GM12872 (cell line): Measurements from ENCODE around the gene TEKT5.

Experiments used
- CTCF ChIP-seq: IDR thresholded peaks from 3 replicates; pipeline ENCODE4 v1.5.1; 2011; ENCODE audit warnings: low read depth, mild to moderate bottlenecking, low read length, moderate library complexity; ENCODE audit not compliant: insufficient read depth

The TEKT5 gene

GRCh38 chr16:10694830-10695229, at the start of gene TEKT5:
Gene TEKT5, minus strand, starts transcription at chr16:10694930. Its CDS starts 57 bp downstream, at chr16:10694873.
- no peak for TF ChIP-seq CTCF

GRCh38 chr16:10743610-10744369, 49.1 kb upstream of the TEKT5 start, which contains the start of gene NUBP1:
Gene NUBP1, plus strand, starts transcription at chr16:10743842. Its CDS starts 22 bp downstream, at chr16:10743864.
- TF ChIP-seq CTCF, result no peak

GRCh38 chr16:10743227-10743609, 48.5 kb upstream of the TEKT5 start:
- no peak for TF ChIP-seq CTCF

- no peak for TF ChIP-seq CTCF
These were observed 47.1 kb upstream of the TEKT5 start for GRCh38 chr16:10741844-10742243.

GRCh38 chr16:10740845-10741208, 46.1 kb upstream of the TEKT5 start:
- no peak for TF ChIP-seq CTCF

GRCh38 chr16:10740000-10740844, 45.5 kb upstream of the TEKT5 start:
- TF ChIP-seq CTCF, result no peak

GRCh38 chr16:10738231-10739077, 43.7 kb upstream of the TEKT5 start:
- no peak for TF ChIP-seq CTCF
